Natural killer cell (primary cell): ENCODE measurements around the gene TBC1D26. TPM values are rescaled to one million over a fixed set of nuclear protein-coding genes. Genes with fewer than 3 reads are reported as not detected.
"Not testable (repeated sequence)": the region's sequence is repeated elsewhere in the genome, so short reads cannot be mapped to it uniquely, and the experiment has no call there.

Source experiments
- ATAC-seq, 3 donors: fragments of 150-1000 bp in 2 of 3; fragments of 200-7000 bp in 1 of 3; cut with Tn5 transposase; 1 replicate in 1 of 3; 2 replicates in 2 of 3; pipeline ENCODE4 v1.10.0; 2021; ENCODE audit warnings: mild to moderate bottlenecking in 2 of 3, moderate library complexity in 2 of 3
- DNase-seq, 2 donors: peaks; one replicate each; pipeline versions ENCODE4 v3.0.0 to v3.0.0-alpha.2; 2013 to 2021; ENCODE audit warnings: mixed read lengths in 1 of 2
- H3K27ac ChIP-seq: one replicate; pipeline ENCODE4 v1.5.1; 2013; ENCODE audit warnings: mild to moderate bottlenecking, low read length
- H3K27me3 ChIP-seq: one replicate; pipeline ENCODE4 v1.6.1; 2013; ENCODE audit warnings: low read length; ENCODE audit not compliant: control insufficient read depth, insufficient read depth
- H3K36me3 ChIP-seq: one replicate; pipeline ENCODE4 v1.6.1; 2013; ENCODE audit warnings: low read length; ENCODE audit not compliant: control insufficient read depth, insufficient read depth
- H3K4me1 ChIP-seq: one replicate; pipeline ENCODE4 v1.6.1; 2013; ENCODE audit warnings: low read length; ENCODE audit not compliant: control insufficient read depth, insufficient read depth
- H3K4me3 ChIP-seq: one replicate; pipeline ENCODE4 v1.5.1; 2013; ENCODE audit warnings: low read length
- H3K9me3 ChIP-seq: one replicate; pipeline ENCODE4 v1.6.1; 2013; ENCODE audit warnings: low read length; ENCODE audit not compliant: control insufficient read depth, insufficient read depth
- H3K27ac Mint-ChIP-seq, 2 donors: one replicate each; pipeline ENCODE4 v1.8.0; 2022; ENCODE audit warnings: mild to moderate bottlenecking in 2 of 2, mixed read lengths in 2 of 2, moderate library complexity in 1 of 2
- H3K27me3 Mint-ChIP-seq, 2 donors: one replicate each; pipeline ENCODE4 v1.8.0; 2022; ENCODE audit warnings: low read depth in 2 of 2, mixed read lengths in 2 of 2
- H3K36me3 Mint-ChIP-seq: one replicate; pipeline ENCODE4 v1.8.0; 2022; ENCODE audit warnings: mixed read lengths
- H3K4me1 Mint-ChIP-seq, 2 donors: one replicate each; pipeline ENCODE4 v1.8.0; 2022; ENCODE audit warnings: mixed read lengths in 2 of 2
- H3K4me3 Mint-ChIP-seq: one replicate; pipeline ENCODE4 v1.8.0; 2022; ENCODE audit warnings: mild to moderate bottlenecking, moderate library complexity, mixed read lengths
- H3K9me3 Mint-ChIP-seq, 2 donors: one replicate each; pipeline ENCODE4 v1.8.0; 2022; ENCODE audit warnings: mixed read lengths in 2 of 2
- CTCF ChIP-seq: fragments of 200-600 bp; IDR thresholded peaks from one replicate; pipeline ENCODE4 v1.8.0; 2022; ENCODE audit warnings: antibody characterized with exemption
- WGBS: methylation state at CpG from one replicate; pipeline ENCODE4 v1.1.7; 2013; ENCODE audit warnings: missing lambda C conversion rate; ENCODE audit not compliant: insufficient coverage; 5-methylcytosine and 5-hydroxymethylcytosine counted together
- intact Hi-C: fragments of 100-400 bp; cut with micrococcal nuclease; formaldehyde crosslinking; loops from one replicate; pipeline ENCODE4 v1.14.2; 2022
- total RNA-seq, 4 donors: library from RNA; stranded (reverse); fragments of 120-200 nt in 1 of 4; gene quantifications; one replicate each; pipeline versions ENCODE4 v1.2.3 to v1.2.4, GENCODE V29; 2013 to 2022

The TBC1D26 gene
- total RNA-seq, 3 donors from 2014 or later (not counting 1 experiment from before 2014, with no cell fraction given) = not detected

- Histone ChIP-seq H3K36me3 (no peaks in the 10 kb centered on the region), H3K4me1 (no peaks in the 10 kb centered on the region), H3K27me3 (no peaks in the 10 kb centered on the region), H3K27ac (no peak overlapping the region), H3K9me3 (no peaks in the 10 kb centered on the region), H3K4me3 (no peak overlapping the region)
- intact Hi-C loops = no loop called here
- H3K4me3 Mint-ChIP-seq = no peak overlapping the region
- no peaks in the 10 kb centered on the region for H3K4me1 Mint-ChIP-seq
- no peak for TF ChIP-seq CTCF
- peaks cover 16 to 21% of the 10 kb centered on the region in 2 donors for H3K27me3 Mint-ChIP-seq
- 79% methylated on average over 7 of the region's 7 CpGs for WGBS
- H3K27ac Mint-ChIP-seq = no peak overlapping the region
- H3K36me3 Mint-ChIP-seq = no peaks in the 10 kb centered on the region
- DNase-seq = no peak
- H3K9me3 Mint-ChIP-seq = no peaks in the 10 kb centered on the region
- ATAC-seq = no peak
These were observed 12.1 kb downstream of the TBC1D26 start for GRCh38 chr17:15744074-15744676.

- TF ChIP-seq CTCF = no peak
- 100% methylated on average over 1 of the region's 2 CpGs for WGBS
- Histone ChIP-seq H3K4me3 (no peak overlapping the region), H3K4me1 (no peaks in the 10 kb centered on the region), H3K9me3 (no peaks in the 10 kb centered on the region), H3K27me3 (no peaks in the 10 kb centered on the region), H3K27ac (no peak overlapping the region), H3K36me3 (no peaks in the 10 kb centered on the region)
- no peak overlapping the region for H3K4me3 Mint-ChIP-seq
- H3K4me1 Mint-ChIP-seq = no peaks in the 10 kb centered on the region
- H3K36me3 Mint-ChIP-seq = no peaks in the 10 kb centered on the region
- no peaks in the 10 kb centered on the region for H3K9me3 Mint-ChIP-seq
- peaks cover 12 to 14% of the 10 kb centered on the region in 2 donors for H3K27me3 Mint-ChIP-seq
- no peak overlapping the region for H3K27ac Mint-ChIP-seq
- intact Hi-C loops = no loop called here
- ATAC-seq (no peak), DNase-seq (no peak)
These were observed 12.8 kb downstream of the TBC1D26 start for GRCh38 chr17:15744885-15745284.

GRCh38 chr17:15749403-15749802, 17.3 kb downstream of the TBC1D26 start:
- peaks cover 12 to 14% of the 10 kb centered on the region in 2 donors for H3K27me3 Mint-ChIP-seq
- 43% methylated on average over 36 of the region's 36 CpGs for WGBS
- H3K9me3 Mint-ChIP-seq, ATAC-seq, DNase-seq, H3K4me1 Mint-ChIP-seq, H3K4me3 Mint-ChIP-seq, H3K36me3 ChIP-seq, H3K27ac Mint-ChIP-seq, H3K27ac ChIP-seq, H3K4me1 ChIP-seq, intact Hi-C loops, H3K4me3 ChIP-seq, H3K36me3 Mint-ChIP-seq, H3K9me3 ChIP-seq, H3K27me3 ChIP-seq: not testable (repeated sequence)

- H3K27ac ChIP-seq, H3K27me3 Mint-ChIP-seq, H3K4me3 Mint-ChIP-seq, H3K4me1 ChIP-seq, intact Hi-C loops, H3K27me3 ChIP-seq, H3K4me3 ChIP-seq, H3K27ac Mint-ChIP-seq, H3K9me3 Mint-ChIP-seq, DNase-seq, H3K36me3 Mint-ChIP-seq, H3K36me3 ChIP-seq, H3K9me3 ChIP-seq, H3K4me1 Mint-ChIP-seq: not testable (repeated sequence)
- 95% methylated on average over 4 of the region's 14 CpGs for WGBS
- ATAC-seq = peak in 1 of 3 donors; percentile 39
These were observed 36.9 kb downstream of the TBC1D26 start for GRCh38 chr17:15768865-15769533.

- H3K9me3 Mint-ChIP-seq, H3K36me3 ChIP-seq, H3K27ac Mint-ChIP-seq, H3K4me3 ChIP-seq, intact Hi-C loops, H3K27ac ChIP-seq, H3K27me3 Mint-ChIP-seq, H3K4me1 ChIP-seq, H3K4me3 Mint-ChIP-seq, H3K4me1 Mint-ChIP-seq, ATAC-seq, H3K36me3 Mint-ChIP-seq, H3K27me3 ChIP-seq, DNase-seq, H3K9me3 ChIP-seq: not testable (repeated sequence)
- WGBS = 91% methylated on average over 5 of the region's 7 CpGs
These were observed 38.6 kb downstream of the TBC1D26 start for GRCh38 chr17:15770679-15771078.
